ENCODE data around the gene TRAF4. TPM values are rescaled to one million over a fixed set of nuclear protein-coding genes. Genes with fewer than 3 reads are reported as not detected.
"Not testable (repeated sequence)": the region's sequence is repeated elsewhere in the genome, so short reads cannot be mapped to it uniquely, and the experiment has no call there.

TRAF4 gene
- total RNA-seq, 6 donors from 2014 or later: 34.8 to 84.9 (median 64.1) TPM

DNA sequence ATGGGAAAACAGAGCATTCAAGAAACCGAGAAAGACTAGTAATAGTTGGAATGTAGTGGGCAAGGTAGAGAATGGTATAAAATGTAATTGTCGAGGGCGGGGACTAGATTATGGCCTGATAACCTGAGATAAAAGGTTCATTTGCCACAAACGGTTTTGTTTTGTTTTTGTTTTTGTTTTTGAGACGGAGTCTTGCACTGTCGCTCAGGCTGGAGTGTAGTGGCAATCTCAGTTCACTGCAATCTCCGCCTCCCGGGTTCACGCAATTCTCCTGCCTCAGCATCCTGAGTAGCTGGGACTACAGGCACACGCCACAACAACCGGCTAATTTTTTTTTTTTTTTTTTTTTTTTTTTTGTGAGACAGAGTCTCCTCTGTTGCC is 13.9 kb upstream of the TRAF4 start:
- Histone ChIP-seq H3K36me3 (peaks cover 0 to under 1% (median 0%) of the 10 kb centered on the region in 4 donors), H3K27me3 (no peaks in the 10 kb centered on the region), H3K4me3 (no peak overlapping the region), H3K27ac (no peak overlapping the region), H3K4me1 (peaks cover 20 to 39% (median 26%) of the 10 kb centered on the region in 4 donors), H3K9me3 (no peaks in the 10 kb centered on the region)
- no peak for TF ChIP-seq EP300 (IDR thresholded peaks at IDR 0.05)
- TF ChIP-seq, protein P1, sequence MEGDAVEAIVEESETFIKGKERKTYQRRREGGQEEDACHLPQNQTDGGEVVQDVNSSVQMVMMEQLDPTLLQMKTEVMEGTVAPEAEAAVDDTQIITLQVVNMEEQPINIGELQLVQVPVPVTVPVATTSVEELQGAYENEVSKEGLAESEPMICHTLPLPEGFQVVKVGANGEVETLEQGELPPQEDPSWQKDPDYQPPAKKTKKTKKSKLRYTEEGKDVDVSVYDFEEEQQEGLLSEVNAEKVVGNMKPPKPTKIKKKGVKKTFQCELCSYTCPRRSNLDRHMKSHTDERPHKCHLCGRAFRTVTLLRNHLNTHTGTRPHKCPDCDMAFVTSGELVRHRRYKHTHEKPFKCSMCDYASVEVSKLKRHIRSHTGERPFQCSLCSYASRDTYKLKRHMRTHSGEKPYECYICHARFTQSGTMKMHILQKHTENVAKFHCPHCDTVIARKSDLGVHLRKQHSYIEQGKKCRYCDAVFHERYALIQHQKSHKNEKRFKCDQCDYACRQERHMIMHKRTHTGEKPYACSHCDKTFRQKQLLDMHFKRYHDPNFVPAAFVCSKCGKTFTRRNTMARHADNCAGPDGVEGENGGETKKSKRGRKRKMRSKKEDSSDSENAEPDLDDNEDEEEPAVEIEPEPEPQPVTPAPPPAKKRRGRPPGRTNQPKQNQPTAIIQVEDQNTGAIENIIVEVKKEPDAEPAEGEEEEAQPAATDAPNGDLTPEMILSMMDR (IDR thresholded peaks at IDR 0.05): no peak
- TF ChIP-seq POLR2AphosphoS5 (IDR thresholded peaks at IDR 0.05): no peak
- TF ChIP-seq POLR2A (IDR thresholded peaks at IDR 0.05): no peak
- ATAC-seq (ENCODE audit: low FRiP score in 2 of 2) (no peak), DNase-seq (no peak)
- WGBS, 2 donors: 88% methylated on average over 11 of the region's 11 CpGs

DNA sequence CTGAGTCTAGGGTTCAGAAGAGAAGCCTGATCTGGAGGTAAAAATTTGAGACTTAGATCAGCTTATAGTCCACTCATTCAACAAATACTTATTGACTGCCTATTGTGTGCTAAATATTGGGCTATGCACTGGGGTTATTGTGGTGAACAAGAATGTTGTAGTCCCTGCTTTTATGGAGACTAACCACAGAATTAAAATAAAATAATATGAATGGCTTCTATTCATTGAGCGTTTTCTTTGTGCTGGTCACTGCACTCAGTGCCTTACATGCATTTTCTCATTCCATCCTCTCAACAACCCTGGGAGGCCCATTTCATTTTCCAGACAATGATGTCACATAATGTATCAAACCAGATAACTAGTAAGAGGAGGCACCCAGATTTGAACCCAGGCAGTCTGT is 10.5 kb upstream of the TRAF4 start:
- WGBS, 2 donors: 86 to 96% methylated on average over 1 of the region's 1 CpG
- no peak for ATAC-seq (ENCODE audit: low FRiP score in 2 of 2)
- Histone ChIP-seq H3K4me3 (no peak overlapping the region), H3K9me3 (no peaks in the 10 kb centered on the region), H3K36me3 (no peaks in the 10 kb centered on the region), H3K4me1 (peaks cover 0 to 8% (median 5%) of the 10 kb centered on the region in 4 donors), H3K27ac (no peak overlapping the region), H3K27me3 (no peaks in the 10 kb centered on the region)
- TF ChIP-seq POLR2AphosphoS5 (IDR thresholded peaks at IDR 0.05) (no peak), EP300 (IDR thresholded peaks at IDR 0.05) (no peak), POLR2A (IDR thresholded peaks at IDR 0.05) (no peak)
- TF ChIP-seq, protein P1 (IDR thresholded peaks at IDR 0.05): no peak
- no peak for DNase-seq

DNA sequence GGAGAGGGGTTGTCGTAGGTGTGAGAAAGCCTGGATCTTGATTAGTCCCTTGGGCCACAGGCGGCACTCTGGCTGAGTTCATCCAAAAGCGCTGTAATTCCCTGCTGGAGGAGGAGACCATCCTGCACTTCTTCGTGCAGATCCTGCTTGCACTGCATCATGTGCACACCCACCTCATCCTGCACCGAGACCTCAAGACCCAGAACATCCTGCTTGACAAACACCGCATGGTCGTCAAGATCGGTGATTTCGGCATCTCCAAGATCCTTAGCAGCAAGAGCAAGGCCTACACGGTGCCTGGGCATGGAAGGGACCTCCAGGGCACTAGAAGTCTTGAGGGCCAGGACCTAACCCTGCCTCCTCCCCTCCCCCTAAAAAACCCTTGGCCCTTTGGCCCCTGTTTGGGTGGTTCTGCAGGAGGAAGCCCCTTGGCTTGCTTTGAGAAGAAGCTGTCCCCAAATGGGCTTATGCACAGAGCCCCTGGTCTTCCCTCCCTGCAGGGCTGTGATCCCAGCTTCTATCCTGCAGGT is 9.0 kb upstream of the TRAF4 start:
- H3K4me3 ChIP-seq: no peak overlapping the region
- WGBS, 2 donors: 88 to 96% methylated on average over 10 of the region's 10 CpGs
- H3K36me3 ChIP-seq: no peaks in the 10 kb centered on the region
- H3K27me3 ChIP-seq: no peaks in the 10 kb centered on the region
- no peak overlapping the region for H3K27ac ChIP-seq
- ATAC-seq (ENCODE audit: low FRiP score in 2 of 2): peak in 1 of 2 donors; percentile 30
- H3K9me3 ChIP-seq: no peaks in the 10 kb centered on the region
- H3K4me1 ChIP-seq: no peaks in the 10 kb centered on the region
- TF ChIP-seq, protein P1 (IDR thresholded peaks at IDR 0.05): no peak
- TF ChIP-seq POLR2AphosphoS5 (IDR thresholded peaks at IDR 0.05): no peak
- no peak for TF ChIP-seq POLR2A (IDR thresholded peaks at IDR 0.05)
- TF ChIP-seq EP300 (IDR thresholded peaks at IDR 0.05): no peak
- DNase-seq: no peak

DNA sequence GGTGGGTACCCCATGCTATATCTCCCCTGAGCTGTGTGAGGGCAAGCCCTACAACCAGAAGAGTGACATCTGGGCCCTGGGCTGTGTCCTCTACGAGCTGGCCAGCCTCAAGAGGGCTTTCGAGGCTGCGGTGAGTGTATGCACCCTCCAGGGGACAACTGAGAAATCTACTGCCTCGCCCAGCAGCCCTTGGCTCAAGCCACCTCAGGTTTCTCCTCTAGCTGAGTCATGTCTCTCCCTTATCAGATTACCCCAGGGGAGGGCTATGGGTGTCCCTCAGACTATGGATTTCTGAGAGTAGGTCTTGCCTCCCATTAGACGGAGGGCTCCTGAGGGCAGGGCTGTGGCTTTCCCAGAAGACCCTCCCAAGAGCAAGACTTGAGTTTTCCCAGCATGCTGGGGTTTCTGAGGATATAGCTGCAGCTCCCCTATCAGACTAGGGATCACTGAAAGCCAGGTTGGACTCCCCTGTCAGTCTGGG is 8.5 kb upstream of the TRAF4 start:
- no peak overlapping the region for H3K27ac ChIP-seq
- ATAC-seq (ENCODE audit: low FRiP score in 2 of 2) (no peak), DNase-seq (no peak)
- no peaks in the 10 kb centered on the region for H3K9me3 ChIP-seq
- H3K4me1 ChIP-seq: no peaks in the 10 kb centered on the region
- H3K36me3 ChIP-seq: no peaks in the 10 kb centered on the region
- TF ChIP-seq EP300 (IDR thresholded peaks at IDR 0.05) (no peak), POLR2A (IDR thresholded peaks at IDR 0.05) (no peak), POLR2AphosphoS5 (IDR thresholded peaks at IDR 0.05) (no peak)
- TF ChIP-seq, protein P1 (IDR thresholded peaks at IDR 0.05): no peak
- H3K27me3 ChIP-seq: no peaks in the 10 kb centered on the region
- no peak overlapping the region for H3K4me3 ChIP-seq
- 71 to 100% methylated on average over 1 to 5 of the region's 5 CpGs for WGBS, 2 donors

DNA sequence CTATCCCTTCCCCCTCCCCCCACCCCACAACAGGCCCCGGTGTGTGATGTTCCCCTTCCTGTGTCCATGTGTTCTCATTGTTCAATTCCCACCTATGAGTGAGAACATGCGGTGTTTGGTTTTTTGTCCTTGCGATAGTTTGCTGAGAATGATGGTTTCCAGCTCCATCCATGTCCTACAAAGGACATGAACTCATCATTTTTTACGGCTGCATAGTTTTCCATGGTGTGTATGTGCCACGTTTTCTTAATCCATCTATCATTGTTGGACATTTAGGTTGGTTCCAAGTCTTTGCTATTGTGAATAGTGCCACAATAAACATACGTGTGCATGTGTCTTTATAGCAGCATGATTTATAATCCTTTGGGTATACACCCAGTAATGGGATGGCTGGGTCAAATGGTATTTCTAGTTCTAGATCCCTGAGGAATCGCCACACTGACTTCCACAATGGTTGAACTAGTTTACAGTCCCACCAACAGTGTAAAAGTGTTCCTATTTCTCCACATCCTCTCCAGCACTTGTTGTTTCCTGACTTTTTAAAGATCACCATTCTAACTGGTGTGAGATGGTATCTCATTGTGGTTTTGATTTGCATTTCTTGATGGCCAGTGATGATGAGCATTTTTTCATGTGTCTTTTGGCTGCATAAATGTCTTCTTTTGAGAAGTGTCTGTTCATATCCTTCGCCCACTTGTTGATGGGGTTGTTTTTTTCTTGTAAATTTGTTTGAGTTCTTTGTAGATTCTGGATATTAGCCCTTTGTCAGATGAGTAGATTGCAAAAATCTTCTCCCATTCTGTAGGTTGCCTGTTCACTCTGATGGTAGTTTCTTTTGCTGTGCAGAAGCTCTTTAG is 7.7 kb upstream of the TRAF4 start:
- H3K4me1 ChIP-seq; ATAC-seq (ENCODE audit: low FRiP score in 2 of 2); H3K9me3 ChIP-seq; H3K36me3 ChIP-seq; H3K27me3 ChIP-seq; H3K4me3 ChIP-seq; DNase-seq; H3K27ac ChIP-seq: not testable (repeated sequence)
- 96 to 97% methylated on average over 7 of the region's 8 CpGs for WGBS, 2 donors
